ENCODE results near the gene LDB2.

LDB2 gene

DNA sequence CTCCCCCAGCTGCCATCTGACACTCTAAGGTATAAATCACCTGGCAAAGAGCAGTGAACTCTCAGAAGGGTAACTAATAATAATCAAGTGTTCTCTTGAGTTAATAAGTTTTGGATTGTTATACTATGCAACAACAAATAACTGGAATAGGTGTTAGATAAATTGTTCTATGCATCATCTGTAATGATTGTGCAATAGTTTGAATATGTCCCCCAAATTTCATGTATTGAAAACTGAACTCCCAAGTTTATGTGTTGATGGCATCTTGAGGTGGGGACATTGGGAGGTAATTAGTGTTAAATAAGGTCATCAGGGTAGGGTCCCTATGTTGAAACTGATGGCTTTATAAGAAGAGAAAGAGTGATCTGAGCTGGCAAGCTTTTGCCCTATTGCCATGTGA, 399.5 kb downstream of the LDB2 start:
- H3K9me3 ChIP-seq (ENCODE audit: insufficient read depth, low read depth, low read length) = peaks cover 3% of the 10 kb centered on the region; the same call in 1 of the 2 replicates
- H3K27me3 ChIP-seq (ENCODE audit: insufficient read depth, low read length, poor library complexity, severe bottlenecking) = no peaks in the 10 kb centered on the region
- H3K4me3 ChIP-seq (ENCODE audit: low read length, poor library complexity, severe bottlenecking) = no peak overlapping the region
- no peak for TF ChIP-seq EZH2phosphoT487 (IDR thresholded peaks at IDR 0.05; ENCODE audit: borderline replicate concordance)
- TF ChIP-seq, protein P1, sequence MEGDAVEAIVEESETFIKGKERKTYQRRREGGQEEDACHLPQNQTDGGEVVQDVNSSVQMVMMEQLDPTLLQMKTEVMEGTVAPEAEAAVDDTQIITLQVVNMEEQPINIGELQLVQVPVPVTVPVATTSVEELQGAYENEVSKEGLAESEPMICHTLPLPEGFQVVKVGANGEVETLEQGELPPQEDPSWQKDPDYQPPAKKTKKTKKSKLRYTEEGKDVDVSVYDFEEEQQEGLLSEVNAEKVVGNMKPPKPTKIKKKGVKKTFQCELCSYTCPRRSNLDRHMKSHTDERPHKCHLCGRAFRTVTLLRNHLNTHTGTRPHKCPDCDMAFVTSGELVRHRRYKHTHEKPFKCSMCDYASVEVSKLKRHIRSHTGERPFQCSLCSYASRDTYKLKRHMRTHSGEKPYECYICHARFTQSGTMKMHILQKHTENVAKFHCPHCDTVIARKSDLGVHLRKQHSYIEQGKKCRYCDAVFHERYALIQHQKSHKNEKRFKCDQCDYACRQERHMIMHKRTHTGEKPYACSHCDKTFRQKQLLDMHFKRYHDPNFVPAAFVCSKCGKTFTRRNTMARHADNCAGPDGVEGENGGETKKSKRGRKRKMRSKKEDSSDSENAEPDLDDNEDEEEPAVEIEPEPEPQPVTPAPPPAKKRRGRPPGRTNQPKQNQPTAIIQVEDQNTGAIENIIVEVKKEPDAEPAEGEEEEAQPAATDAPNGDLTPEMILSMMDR (conservative IDR thresholded peaks at IDR 0.05; ENCODE audit: low read length) = no peak
- no peaks in the 10 kb centered on the region for H3K79me2 ChIP-seq (ENCODE audit: insufficient read depth, low read length)
- H3F3A ChIP-seq (ENCODE audit: low read depth) = no peaks in the 10 kb centered on the region
- no peaks in the 10 kb centered on the region for H3K36me3 ChIP-seq (ENCODE audit: insufficient read depth, low read length)
- H3K4me2 ChIP-seq (ENCODE audit: low read depth, low read length, poor library complexity, severe bottlenecking) = no peak overlapping the region
- H3K9me2 ChIP-seq (replicated peaks; ENCODE audit: low read depth, low read length) = no peaks in the 10 kb centered on the region
- no peak overlapping the region for H2AFZ ChIP-seq (ENCODE audit: low read length)
- H4K20me1 ChIP-seq (ENCODE audit: insufficient read depth, low read length, poor library complexity, severe bottlenecking) = no peaks in the 10 kb centered on the region
- no peak overlapping the region for H3K9ac ChIP-seq (ENCODE audit: low read depth, low read length, poor library complexity, severe bottlenecking)
- H3K4me1 ChIP-seq (ENCODE audit: insufficient read depth, low read length, poor library complexity, severe bottlenecking) = no peaks in the 10 kb centered on the region

DNA sequence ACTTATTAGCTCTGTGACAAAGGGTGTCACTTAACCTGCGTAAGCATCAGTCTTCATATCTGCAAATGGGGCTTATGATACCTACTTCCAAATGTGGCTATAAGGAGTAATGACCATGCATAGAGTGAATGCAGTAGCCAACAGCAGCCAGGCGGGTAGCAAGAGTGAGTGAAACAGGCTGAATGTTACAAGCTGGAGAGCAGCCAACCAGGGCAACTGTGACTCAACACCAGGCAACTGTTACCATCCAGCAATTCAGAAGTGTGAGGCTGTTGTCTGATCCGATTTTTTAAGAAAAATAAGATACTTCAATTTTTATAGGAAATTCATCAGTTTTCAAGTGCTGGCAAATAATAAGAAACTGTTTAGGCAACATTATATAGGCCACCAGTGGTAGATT, 401.9 kb downstream of the LDB2 start:
- Histone ChIP-seq H3K4me3 (ENCODE audit: low read length, poor library complexity, severe bottlenecking) (no peak overlapping the region), H4K20me1 (ENCODE audit: insufficient read depth, low read length, poor library complexity, severe bottlenecking) (no peaks in the 10 kb centered on the region), H3F3A (ENCODE audit: low read depth) (no peaks in the 10 kb centered on the region), H3K36me3 (ENCODE audit: insufficient read depth, low read length) (no peaks in the 10 kb centered on the region), H3K4me1 (ENCODE audit: insufficient read depth, low read length, poor library complexity, severe bottlenecking) (no peaks in the 10 kb centered on the region), H3K4me2 (ENCODE audit: low read depth, low read length, poor library complexity, severe bottlenecking) (no peak overlapping the region), H3K79me2 (ENCODE audit: insufficient read depth, low read length) (no peaks in the 10 kb centered on the region), H3K27me3 (ENCODE audit: insufficient read depth, low read length, poor library complexity, severe bottlenecking) (no peaks in the 10 kb centered on the region), H2AFZ (ENCODE audit: low read length) (no peak overlapping the region), H3K9me3 (ENCODE audit: insufficient read depth, low read depth, low read length) (peaks cover 3% of the 10 kb centered on the region; the same call in 1 of the 2 replicates), H3K9me2 (replicated peaks; ENCODE audit: low read depth, low read length) (no peaks in the 10 kb centered on the region), H3K9ac (ENCODE audit: low read depth, low read length, poor library complexity, severe bottlenecking) (no peak overlapping the region)
- TF ChIP-seq, protein P1 (conservative IDR thresholded peaks at IDR 0.05; ENCODE audit: low read length) = no peak
- TF ChIP-seq EZH2phosphoT487 (IDR thresholded peaks at IDR 0.05; ENCODE audit: borderline replicate concordance) = no peak

DNA sequence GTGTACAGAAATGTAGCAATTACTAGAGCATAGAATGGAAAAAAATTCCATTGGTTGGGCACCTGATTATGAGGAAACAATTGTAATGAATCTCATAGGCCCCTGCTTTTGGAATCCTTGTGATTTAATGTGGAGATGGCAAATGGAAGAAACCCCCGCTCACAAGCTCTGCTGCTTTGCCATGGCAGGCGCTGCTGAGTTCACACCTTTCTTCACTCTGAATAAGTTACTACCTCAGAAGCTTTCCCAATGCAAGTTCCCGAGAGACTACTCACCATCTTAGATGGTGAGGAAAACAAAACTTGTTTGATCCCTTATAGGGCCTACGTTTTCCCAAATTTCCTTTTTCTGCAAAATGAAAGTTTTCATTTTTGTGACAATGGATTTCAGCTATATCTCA, 405.6 kb downstream of the LDB2 start:
- no peaks in the 10 kb centered on the region for H3K79me2 ChIP-seq (ENCODE audit: insufficient read depth, low read length)
- TF ChIP-seq EZH2phosphoT487 (IDR thresholded peaks at IDR 0.05; ENCODE audit: borderline replicate concordance) = no peak
- TF ChIP-seq, protein P1 (conservative IDR thresholded peaks at IDR 0.05; ENCODE audit: low read length) = no peak
- no peaks in the 10 kb centered on the region for H3F3A ChIP-seq (ENCODE audit: low read depth)
- H3K4me2 ChIP-seq (ENCODE audit: low read depth, low read length, poor library complexity, severe bottlenecking) = no peak overlapping the region
- no peaks in the 10 kb centered on the region for H4K20me1 ChIP-seq (ENCODE audit: insufficient read depth, low read length, poor library complexity, severe bottlenecking)
- no peak overlapping the region for H3K9ac ChIP-seq (ENCODE audit: low read depth, low read length, poor library complexity, severe bottlenecking)
- H3K9me2 ChIP-seq (replicated peaks; ENCODE audit: low read depth, low read length) = no peaks in the 10 kb centered on the region
- H3K4me3 ChIP-seq (ENCODE audit: low read length, poor library complexity, severe bottlenecking) = no peak overlapping the region
- H3K27me3 ChIP-seq (ENCODE audit: insufficient read depth, low read length, poor library complexity, severe bottlenecking) = no peaks in the 10 kb centered on the region
- no peaks in the 10 kb centered on the region for H3K36me3 ChIP-seq (ENCODE audit: insufficient read depth, low read length)
- H3K4me1 ChIP-seq (ENCODE audit: insufficient read depth, low read length, poor library complexity, severe bottlenecking) = no peaks in the 10 kb centered on the region
- H2AFZ ChIP-seq (ENCODE audit: low read length) = no peak overlapping the region
- H3K9me3 ChIP-seq (ENCODE audit: insufficient read depth, low read depth, low read length) = no peaks in the 10 kb centered on the region

Measured in Loucy (cell line).